Inferior parietal cortex (tissue), 1 donor: ENCODE data around the gene IQCH.

ENCODE experiments used
- DNase-seq: peaks from one replicate; pipeline ENCODE4 v3.0.0-alpha.2; 2016; ENCODE audit errors: extremely low spot score

IQCH gene

DNA sequence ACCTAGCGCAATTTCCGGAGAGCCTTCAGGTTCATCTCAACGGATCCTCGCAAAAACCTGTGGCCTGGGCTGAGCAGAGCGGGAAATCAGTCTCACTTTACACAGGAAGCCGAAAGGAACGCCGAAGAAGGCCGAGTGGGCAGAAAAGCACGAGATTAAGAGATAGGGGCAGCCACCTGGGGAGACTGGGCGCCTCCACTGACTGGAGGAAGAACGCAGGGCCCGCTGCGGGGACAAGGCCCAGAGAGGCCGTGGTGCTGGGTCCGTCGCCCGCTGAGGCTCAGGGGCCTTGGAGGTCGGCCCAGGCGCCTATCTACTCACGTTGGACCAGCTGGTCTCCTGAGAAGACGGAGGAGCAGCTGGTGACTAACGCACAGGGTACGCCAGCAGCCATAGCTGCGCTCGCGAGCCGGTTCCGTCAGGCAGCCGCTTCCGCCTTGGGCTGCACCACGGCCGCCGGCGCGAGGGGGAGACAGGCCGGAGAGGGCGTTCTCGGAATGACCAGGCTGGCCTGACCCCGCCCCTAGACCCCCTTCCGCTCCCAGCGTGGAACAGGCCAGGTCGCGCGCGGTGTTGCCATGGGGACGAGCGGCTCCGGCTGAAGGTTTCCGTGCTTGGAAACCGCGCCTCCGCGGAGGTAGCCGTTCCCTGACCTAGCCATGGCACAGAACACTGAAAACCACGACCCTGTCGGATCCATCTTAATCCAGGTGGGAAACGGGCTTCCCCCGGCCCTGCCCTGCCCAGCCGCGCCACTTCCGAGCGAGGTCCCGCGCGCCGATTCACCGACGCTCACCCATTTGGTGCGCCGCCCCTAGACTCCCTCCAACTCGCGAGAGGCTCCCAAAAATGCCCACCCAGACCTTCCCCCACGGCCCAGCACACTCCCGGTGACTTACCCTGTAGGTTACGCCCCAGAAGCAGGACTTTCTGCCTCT lies at the start of gene IQCH, which contains the start of gene AAGAB:
IQCH (plus strand) TSS at position 549 of the 938 bp plus-strand sequence; CDS start at position 660, 111 bp downstream.
AAGAB (minus strand) TSS at position 424 of the 938 bp plus-strand sequence; CDS start at position 394, 30 bp downstream.
- DNase-seq = peak; percentile 95

DNA sequence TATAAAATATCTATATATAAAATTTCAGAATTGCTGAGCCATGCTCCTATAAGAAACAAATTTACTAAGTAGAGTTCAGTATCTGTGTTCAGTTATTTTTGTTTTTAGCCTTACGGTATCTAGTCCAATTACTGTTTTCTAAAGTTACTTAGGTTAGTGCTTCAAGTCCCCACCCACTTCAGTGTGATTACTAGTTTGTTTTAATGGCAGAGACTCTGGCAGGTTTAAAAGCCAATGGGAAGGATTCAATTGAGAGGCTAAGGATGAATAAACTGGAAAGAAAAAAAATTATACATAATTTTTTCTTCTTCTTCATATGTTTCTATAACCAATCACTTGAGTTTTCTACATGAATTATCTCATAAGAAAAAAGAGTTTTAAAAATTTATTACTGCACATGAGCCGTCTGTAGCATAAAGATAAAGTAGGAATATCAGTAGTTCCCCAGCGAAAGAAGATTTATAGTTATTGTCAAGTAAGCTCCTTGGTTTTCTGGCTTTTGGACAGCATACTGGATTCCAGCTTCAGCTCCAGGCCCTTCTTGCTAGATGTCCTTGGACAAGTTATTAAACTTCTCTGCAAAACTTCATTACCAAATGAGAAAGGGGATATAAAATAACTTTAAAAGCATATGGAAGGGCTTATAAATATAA lies 46.9 kb upstream of the IQCH start:
- no peak for DNase-seq

DNA sequence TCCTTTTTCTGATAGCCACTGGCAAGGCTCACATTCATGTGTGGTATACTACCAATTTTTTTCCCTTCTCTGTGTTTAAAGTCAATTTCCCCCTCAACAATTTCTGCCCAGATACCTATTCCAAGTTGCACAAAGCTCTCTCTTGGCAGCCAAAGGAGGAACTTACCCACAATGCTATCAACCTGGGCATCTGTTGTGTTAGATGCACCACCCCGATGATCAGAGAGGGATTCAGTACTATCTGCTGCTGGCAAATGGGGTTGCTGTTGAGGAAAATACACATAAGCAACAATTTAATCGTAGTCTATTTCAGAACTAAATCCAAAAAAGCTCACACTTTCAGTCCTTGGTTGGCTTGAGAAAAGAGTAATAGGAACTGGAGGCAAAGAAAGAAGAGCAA lies 46.2 kb upstream of the IQCH start:
- no peak for DNase-seq

DNA sequence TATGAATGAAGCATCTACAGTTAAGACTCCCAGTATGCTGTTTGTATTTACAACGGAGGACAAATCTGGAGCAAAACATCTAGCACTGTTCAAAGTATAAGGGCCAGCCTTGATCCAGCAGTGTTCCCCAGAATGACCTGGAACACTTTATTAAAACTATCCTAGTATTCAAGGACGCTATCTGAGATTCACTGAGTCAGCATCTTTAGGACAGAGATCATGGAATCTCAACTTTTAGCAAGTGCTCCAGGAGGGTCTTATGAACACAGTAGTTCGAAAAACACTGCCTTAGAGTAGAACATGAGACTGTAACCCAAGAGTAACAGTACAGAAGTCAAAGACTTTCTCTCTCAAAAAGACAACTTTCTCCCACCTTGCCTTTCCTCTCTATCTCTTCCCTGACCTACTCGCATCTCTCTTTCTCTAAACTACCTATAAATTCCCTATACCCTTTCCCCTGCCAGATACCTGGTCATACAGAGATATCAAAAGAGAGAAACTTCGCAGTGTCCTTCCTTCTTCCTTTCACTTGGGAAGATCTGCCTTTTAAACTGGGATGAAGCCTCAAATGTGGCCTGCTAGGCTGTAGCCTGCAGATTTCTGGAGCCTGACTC lies 43.9 kb upstream of the IQCH start:
- no peak for DNase-seq

DNA sequence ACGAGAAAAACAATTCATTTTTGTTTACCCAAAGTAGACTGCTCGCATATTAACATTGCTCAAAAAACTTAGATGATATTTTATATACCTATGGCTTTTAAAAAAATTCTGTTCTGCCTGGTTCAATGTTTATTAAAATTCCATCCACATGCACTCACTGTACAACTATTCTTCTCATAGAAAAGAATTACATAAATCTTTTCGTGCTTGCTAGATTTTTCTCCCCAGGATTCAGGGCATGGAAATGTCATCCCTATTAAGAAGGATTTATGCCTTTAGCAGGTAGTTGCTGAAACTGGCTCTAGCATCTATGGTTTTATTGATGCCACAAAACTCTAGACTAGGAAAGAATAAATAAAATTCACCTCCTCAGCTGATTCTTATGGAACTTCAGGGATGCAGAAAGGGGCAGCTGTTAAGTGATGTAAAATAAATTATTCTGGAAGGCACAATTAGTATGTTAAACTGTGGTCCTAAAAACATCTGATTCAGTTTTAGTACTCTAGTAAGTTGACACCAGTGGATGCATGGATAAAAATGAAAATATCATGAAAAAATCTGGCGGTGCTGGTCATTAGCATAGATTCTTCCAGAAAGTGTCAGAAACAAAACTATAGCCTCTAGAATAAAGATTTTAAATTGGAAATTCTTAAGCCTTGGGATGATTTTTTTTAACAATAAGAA lies 41.8 kb upstream of the IQCH start:
- DNase-seq = no peak

DNA sequence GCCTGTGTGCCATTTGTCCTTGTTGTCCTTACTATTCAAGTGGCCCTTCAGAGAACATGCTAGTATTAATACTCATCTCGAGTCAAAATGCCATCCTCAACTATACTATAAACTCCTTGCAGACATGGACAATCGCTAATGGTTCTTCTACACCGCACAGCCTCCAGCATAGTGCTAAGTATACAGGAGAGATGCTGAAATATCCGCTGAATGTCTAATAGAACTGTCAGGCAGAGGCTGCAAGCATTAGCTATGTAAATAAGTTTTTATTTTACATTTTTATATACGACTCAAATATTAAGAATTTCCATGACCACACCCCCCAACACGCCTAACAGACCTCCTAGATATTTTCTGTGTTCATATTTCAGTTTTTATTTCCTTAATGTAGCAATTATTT lies 39.5 kb upstream of the IQCH start:
- DNase-seq = no peak

DNA sequence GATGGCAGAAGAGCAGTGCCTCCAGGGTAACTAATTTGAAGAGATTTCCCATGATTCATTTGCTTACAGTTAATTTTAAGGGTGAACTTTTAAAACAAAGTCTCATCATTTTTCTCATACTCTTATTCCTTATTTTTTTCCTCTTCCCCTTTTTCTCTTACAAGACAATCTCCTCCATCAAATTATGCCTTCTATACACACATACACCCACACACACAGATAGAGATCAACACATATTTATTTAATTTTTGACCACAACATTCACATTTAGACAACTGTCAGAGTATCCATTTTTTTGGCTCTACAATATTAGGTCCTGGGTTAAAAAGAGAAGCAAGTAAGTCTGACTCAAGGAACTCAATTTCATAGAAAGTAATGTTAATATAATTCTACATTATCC lies 37.7 kb upstream of the IQCH start:
- no peak for DNase-seq

DNA sequence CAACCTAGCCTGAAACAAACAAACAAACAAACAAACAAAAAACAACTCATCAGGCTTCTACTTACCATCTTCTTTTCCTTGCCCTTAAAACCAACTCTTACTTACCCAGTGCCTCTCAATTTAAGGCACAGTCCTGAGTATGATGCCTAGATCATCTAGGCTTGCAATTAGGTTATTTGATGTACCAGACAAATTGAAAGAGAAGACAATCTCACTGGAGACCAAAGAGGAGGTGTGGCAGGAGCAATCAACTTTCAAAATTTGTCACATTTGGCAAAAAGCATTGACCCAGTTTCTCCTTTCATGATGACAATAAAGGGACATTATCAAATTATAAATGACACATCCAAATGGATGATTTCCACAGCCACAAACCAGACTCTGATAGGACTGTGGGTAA lies 36.2 kb upstream of the IQCH start:
- no peak for DNase-seq

DNA sequence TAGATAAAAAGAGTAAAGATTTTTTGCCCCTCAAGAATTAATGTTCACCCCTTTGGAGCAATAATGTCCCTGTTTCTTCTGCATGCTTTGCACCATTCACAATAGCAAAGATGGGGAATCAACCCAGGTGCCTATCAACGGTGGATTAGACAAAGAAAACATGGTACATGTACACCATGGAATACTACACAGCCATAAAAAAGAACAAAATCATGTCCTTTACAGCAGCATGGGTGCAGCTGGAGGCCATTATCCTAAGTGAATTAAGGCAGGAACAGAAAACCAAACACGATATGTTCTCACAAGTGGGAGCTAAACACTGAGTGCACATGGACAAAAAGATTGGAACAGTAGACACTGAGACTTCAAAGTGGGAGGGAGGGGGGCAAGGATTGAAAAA lies 35.3 kb upstream of the IQCH start:
- no peak for DNase-seq

DNA sequence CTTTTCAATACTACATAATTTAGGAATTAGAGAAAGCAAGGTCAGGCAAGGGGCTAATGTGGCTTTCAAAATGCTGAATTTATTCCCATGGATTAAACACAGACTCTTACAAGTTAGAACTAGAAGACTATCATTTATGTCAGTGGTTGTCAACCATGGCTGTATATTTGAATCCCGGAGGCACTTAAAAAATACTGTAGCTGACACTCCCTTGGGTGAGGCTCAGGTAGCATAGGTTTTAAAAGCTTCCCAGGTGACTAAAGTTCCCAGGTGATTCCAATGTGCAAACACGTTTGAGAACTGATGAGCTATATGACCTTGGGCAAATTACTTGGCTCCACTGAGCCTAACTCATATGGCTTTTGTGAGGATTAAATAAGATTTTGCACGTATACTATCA lies 29.7 kb upstream of the IQCH start:
- no peak for DNase-seq

DNA sequence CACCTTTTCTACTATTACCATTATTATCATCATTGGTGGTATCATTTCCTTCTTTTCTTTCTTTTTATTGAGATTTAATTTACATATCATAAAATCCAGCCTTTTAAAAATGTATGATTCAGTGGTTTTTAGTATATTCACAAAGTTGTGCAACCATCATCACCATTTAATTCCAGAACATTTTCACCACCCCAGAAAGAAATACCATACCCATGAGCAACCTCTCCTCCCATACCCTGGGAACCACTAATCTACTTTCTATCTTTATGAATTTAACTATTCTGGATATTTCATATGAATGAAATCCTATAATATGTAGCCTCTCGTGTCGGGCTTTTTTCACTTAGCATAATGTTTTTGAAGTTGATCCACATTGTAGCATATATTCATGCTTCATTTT lies 29.2 kb upstream of the IQCH start:
- DNase-seq = no peak

DNA sequence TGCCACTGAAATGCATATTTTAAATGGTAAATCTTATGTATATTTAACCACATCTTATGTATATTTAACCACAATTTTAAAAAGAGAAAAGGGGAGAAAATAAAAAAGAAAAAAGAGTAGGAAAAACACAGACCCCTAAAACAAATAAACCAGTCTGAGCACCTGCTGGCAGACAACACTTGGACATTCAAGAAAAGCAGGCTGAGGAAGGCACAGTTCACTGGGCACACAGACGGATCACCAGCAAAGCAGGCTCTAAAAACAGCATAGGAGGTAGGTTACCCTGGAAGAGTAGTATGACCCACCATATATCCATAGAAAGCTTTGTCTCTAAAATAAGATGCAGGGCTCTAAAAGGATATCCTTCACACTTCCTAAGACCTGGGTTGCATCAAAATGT lies 27.2 kb upstream of the IQCH start:
- no peak for DNase-seq

DNA sequence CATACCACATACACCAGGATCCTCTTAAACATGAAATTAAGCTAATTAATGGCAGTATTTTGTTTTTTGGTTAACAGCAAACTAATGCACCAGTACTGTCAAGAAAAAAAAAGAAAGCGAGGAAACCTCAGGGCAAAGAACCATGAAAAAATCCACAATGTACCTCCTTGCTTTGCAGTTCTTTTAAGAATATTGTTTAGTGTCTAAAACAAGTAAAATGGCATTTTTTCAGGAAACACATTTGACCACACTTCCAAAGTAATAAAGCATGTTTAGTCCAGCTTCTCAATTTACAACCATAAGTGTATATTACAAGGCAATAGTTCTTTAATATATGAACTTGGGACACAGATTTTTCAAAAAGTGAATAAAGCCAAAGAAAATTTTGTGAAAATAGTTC lies 26.7 kb upstream of the IQCH start:
- no peak for DNase-seq

DNA sequence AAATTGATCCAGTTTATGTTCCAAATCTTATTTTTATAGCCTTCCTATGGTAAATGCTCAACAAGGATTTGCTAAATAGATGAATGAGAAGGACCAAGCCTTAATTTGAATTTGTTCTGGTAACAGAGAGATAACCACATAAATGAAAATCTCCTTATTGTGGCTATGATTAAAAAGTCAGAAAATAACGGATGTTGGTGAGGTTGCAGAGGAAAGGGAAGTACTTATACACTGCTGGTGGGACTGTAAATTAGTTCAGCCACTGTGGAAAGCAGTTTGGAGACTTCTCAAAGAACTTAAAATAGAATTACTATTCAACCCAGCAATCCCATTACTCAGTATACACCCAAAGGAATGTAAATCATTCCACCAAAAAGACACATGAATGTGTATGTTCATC lies 26.3 kb upstream of the IQCH start:
- no peak for DNase-seq

DNA sequence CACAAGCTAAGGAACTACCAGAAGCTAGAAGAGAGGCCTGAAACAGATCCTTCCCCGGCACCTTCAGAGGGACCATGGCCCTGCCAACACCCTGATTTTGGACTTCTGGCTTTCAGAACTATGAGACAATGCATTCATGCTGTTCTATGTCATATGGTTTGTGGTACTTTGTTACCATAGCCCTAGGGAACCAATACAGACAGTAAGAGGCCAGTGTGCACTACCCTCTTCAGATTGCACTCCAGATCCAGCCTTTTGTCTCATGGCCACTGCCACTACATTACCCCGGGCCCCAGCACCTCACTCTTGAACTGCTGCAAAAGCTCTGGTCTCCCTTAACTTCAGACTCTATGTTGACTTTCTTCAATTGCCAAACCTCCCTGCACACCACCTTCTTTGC lies 24.1 kb upstream of the IQCH start:
- no peak for DNase-seq

DNA sequence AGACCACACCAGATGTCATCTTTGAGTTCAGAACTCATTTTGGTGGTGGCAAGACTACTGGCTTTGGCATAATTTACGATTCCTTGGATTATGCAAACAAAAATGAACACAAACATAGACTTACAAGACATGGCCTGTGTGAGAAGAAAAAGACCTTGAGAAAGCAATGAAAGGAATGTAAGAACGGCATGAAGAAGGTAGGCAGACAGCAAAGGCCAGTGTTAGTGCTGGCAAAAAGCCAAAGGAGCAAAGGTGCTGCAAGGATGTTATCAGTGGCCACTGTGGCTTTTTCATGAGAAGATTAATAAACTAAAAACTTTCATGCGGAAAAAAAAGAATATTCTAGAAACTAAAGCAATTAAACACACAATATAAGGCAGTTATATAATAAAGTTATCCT lies 22.0 kb upstream of the IQCH start:
- DNase-seq = no peak

DNA sequence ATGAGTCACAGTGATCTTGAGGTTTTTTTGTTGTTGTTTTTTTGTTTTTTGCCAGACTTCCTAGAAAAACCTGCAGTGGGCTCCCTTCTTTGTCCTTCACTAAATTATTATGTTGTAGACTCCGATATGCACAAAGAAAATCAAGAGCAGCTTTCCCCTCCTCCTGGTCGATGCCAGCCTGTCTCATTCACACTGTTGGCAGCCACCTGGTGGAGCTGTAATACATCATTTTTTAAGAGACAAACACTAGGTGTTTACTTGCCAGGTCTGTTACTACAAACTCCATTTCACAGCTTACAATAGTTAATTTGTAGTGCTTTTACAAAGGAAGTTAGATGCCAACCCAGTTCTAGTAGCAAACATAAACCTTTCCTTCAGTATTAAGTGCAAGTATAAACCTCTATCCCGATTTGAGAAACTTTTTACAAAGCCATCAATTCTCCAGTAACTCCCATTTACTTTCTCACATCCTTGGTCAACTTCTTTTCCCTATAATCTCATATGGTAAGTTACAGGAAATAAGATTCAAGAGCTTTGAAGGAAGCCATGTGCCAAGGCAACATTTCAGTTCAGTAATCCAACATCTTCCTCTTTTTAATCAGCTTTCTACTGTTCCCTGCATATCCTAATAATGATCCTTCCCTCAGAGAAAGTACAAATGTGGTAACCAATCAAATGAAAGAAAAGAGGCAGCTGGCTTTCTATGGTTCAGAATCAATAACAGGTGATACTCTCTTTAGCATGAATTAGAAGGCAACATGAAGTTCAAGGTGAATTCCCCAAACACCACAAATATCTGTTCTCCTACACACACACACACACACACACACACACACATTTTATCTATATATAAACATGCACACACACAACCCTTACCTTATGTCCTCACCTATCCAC lies 14.1 kb upstream of the IQCH start:
- peak; percentile 10 for DNase-seq

DNA sequence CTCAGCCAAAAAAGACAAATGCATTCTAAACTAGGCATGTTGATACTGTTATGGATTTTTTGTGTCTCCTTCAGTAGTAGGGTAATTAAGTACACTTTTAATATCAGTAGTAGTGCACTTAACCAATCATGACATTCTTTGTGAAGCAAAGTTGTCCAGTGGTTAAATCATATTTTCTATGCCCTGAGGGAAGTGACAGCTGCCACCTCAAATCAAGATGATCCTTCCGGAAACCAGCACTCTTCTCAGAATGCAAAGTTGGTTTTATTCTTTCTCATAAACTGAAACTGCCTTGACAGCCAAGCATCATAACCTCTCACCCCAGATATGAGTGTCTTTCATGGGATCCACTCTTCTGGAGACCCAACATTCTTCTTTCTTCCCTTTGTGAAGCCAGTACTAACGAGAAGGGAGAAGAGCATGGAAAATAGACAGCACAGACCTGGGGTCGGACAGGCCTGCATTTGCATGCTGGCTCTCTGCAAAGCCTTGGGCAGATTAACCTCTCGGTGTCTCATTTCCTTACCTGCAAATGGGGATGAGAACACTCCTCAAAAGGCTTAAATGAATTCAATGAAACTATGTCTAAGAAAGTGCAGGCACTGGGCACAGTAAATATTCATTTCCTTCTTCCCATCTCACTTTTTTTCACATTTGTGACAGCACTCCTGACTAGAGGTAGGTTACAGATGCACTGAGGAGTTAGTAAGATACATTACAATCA lies 13.3 kb upstream of the IQCH start:
- DNase-seq = no peak

DNA sequence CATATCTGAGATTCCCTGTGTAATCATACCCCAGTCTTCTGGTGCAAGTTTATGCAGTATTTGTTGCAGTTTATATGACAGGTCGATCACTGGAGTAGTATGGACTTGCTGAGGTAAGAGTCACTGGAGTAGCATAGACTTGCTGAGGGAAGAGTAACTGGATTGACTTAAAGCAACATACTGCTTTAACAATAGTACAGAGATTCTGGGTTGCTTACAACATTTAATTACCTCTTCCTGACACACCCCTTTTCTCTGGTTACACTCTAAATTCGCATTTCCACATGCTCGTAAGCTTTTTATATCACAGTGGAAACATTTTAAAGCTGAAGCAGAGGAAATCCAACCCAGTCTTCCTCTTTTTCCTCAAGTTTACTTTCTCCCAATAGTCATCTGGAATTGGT lies 11.9 kb upstream of the IQCH start:
- DNase-seq = no peak

DNA sequence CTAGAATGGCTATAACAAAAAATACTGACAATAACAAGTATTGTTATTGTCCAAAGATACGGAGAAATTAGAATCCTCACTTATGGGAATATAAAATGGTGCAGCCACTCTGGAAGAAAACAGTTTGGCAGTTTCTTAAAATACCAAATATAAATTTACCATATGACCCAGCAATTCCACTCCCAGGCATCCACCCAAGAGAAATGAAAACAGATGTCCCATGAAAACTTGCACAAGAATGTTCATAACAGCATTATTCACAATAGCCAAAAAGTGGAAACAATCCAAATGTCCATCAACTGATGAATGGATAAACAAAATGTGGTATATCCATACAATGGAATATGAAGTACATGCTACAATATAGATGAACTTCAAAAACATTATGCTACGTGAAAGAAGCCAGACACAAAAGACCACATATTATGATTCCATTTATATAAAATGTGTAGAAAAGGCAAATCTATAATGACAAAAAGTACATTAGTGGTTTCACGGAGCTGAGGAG lies 9.6 kb upstream of the IQCH start:
- DNase-seq = no peak
